K562 (cell line): ENCODE data around the gene C2CD2. TPM values are rescaled to one million over a fixed set of nuclear protein-coding genes. Genes with fewer than 3 reads are reported as not detected.

Experiments used
- BACH1 ChIP-seq: fragments of 200-800 bp; sonication (Bioruptor generic); IDR thresholded peaks from 2 replicates; pipeline ENCODE4 v1.6.1; 2016; ENCODE audit warnings: missing genetic modification characterization, missing compliant biosample characterization
- BDP1 ChIP-seq: IDR thresholded peaks from 3 replicates; pipeline ENCODE4 v1.6.1; 2011; ENCODE audit not compliant: insufficient read length, insufficient read depth
- C11orf30 ChIP-seq: fragments of 450-650 bp; IDR thresholded peaks from 2 replicates; pipeline ENCODE4 v1.6.1; 2016; ENCODE audit warnings: low read depth, mild to moderate bottlenecking
- HSF4 ChIP-seq: fragments of 250-450 bp; sonication (Bioruptor Pico); IDR thresholded peaks from 2 replicates; pipeline ENCODE4 v2.1.2; 2022; ENCODE audit warnings: mild to moderate bottlenecking, moderate library complexity, borderline replicate concordance
- MAFK ChIP-seq: IDR thresholded peaks from 2 replicates; pipeline ENCODE4 v1.6.1; 2011; ENCODE audit warnings: low read length, improper control_type of control experiment
- RHOXF2B ChIP-seq: fragments of 250-450 bp; sonication (Bioruptor Pico); conservative IDR thresholded peaks from 2 replicates; pipeline ENCODE4 v1.5.1; 2021
- SAFB ChIP-seq: fragments of 200-400 bp; formaldehyde crosslinking; IDR thresholded peaks from 2 replicates; pipeline ENCODE4 v1.6.1; 2017; ENCODE audit warnings: low read depth, low read length, borderline replicate concordance
- SPI1 ChIP-seq: IDR thresholded peaks from 2 replicates; pipeline ENCODE4 v1.6.1; 2011; ENCODE audit warnings: low read depth, low read length, control low read depth, borderline replicate concordance
- TCF7 ChIP-seq: sonication (generic); IDR thresholded peaks from 2 replicates; pipeline ENCODE4 v1.6.1; 2016; ENCODE audit warnings: antibody characterized with exemption, borderline replicate concordance
- TCF7L2 ChIP-seq: fragments of 150-350 bp; IDR thresholded peaks from 2 replicates; pipeline ENCODE4 v1.6.1; 2016; ENCODE audit warnings: low read depth, mild to moderate bottlenecking, low read length, moderate library complexity
- TGIF2 ChIP-seq: sonication (generic); formaldehyde crosslinking; IDR thresholded peaks from 2 replicates; pipeline ENCODE4 v1.8.1; 2022; ENCODE audit warnings: mild to moderate bottlenecking, missing genetic modification reagents, moderate library complexity
- TRIM24 ChIP-seq, 2 experiments: fragments of 450-650 bp; IDR thresholded peaks; 2 replicates each; pipeline ENCODE4 v1.6.1; 2016
- ZFP30 ChIP-seq: fragments of 250-450 bp; sonication (Bioruptor Pico); IDR thresholded peaks from 2 replicates; pipeline ENCODE4 v1.8.0; 2022; ENCODE audit warnings: moderate library complexity, mild to moderate bottlenecking, inconsistent platforms, borderline replicate concordance
- ZNF175 ChIP-seq: fragments of 200-800 bp; sonication (Bioruptor generic); IDR thresholded peaks from 2 replicates; pipeline ENCODE4 v1.6.1; 2016; ENCODE audit warnings: low read depth, mild to moderate bottlenecking, missing genetic modification characterization, missing compliant biosample characterization
- ZNF444 ChIP-seq: fragments of 250-450 bp; sonication (Bioruptor Pico); IDR thresholded peaks from 2 replicates; pipeline ENCODE4 v1.4.0; 2020; ENCODE audit warnings: mild to moderate bottlenecking, moderate library complexity
- ZNF445 ChIP-seq: fragments of 250-450 bp; sonication (Bioruptor Pico); IDR thresholded peaks from 2 replicates; pipeline ENCODE4 v1.4.0; 2020; ENCODE audit warnings: low read depth, mild to moderate bottlenecking, moderate library complexity
- polyA plus RNA-seq, 8 experiments: library from polyadenylated mRNA; depleted of rRNA in 4 of 8; stranded (reverse) in 5 of 8; unstranded in 3 of 8; fragments of >200 nt; fragmentation: Nextera tagmentation in 2 of 8; fragmentation: Illumina TruSeq in 1 of 8; extraction: Ambion mirVana in 2 of 8; extraction: Trizol in 1 of 8; gene quantifications; 2 replicates each; pipeline versions ENCODE4 v1.2.1 to v1.2.3, GENCODE V29; 2011 to 2014; ENCODE audit warnings: inconsistent platforms in 1 of 8, missing spikeins in 1 of 8
- total RNA-seq, 7 experiments: library from RNA; depleted of rRNA in 6 of 7; stranded (reverse); fragments of >200 nt in 6 of 7; fragmentation: Illumina TruSeq in 2 of 7; extraction: Trizol in 2 of 7; gene quantifications; 2 replicates each; pipeline versions ENCODE4 v1.2.1 to v1.2.3, GENCODE V29; 2011 to 2021; ENCODE audit warnings: low replicate concordance in 1 of 7
- TF ChIP-seq, protein P1 (sequence below): sonication (generic); formaldehyde crosslinking; IDR thresholded peaks from 2 replicates; pipeline ENCODE4 v1.8.0; 2022; ENCODE audit warnings: mild to moderate bottlenecking, missing genetic modification reagents
- TF ChIP-seq, protein P2 (sequence below): fragments of 450-650 bp; IDR thresholded peaks from 2 replicates; pipeline ENCODE4 v1.6.1; 2016; ENCODE audit warnings: low read depth, mild to moderate bottlenecking, moderate library complexity
- TF ChIP-seq, protein P3 (sequence below): fragments of 250-450 bp; sonication (Bioruptor Pico); IDR thresholded peaks from 2 replicates; pipeline ENCODE4 v1.6.1; 2021; ENCODE audit warnings: mild to moderate bottlenecking
- TF ChIP-seq, protein P4 (sequence below): IDR thresholded peaks from 2 replicates; pipeline ENCODE4 v1.6.1; 2012; ENCODE audit warnings: low read depth, low read length, improper control_type of control experiment, borderline replicate concordance
- TF ChIP-seq, protein P5 (sequence below): sonication (generic); formaldehyde crosslinking; IDR thresholded peaks from 2 replicates; pipeline ENCODE4 v1.8.0; 2022; ENCODE audit warnings: missing genetic modification reagents, mild to moderate bottlenecking, borderline replicate concordance

C2CD2 gene
- total and polyA plus RNA-seq, 9 of the 15 experiments (the other 6 are each of a cell fraction or from before 2014, with no cell fraction given) = 1.3 to 21.6 (median 12.1) TPM

DNA sequence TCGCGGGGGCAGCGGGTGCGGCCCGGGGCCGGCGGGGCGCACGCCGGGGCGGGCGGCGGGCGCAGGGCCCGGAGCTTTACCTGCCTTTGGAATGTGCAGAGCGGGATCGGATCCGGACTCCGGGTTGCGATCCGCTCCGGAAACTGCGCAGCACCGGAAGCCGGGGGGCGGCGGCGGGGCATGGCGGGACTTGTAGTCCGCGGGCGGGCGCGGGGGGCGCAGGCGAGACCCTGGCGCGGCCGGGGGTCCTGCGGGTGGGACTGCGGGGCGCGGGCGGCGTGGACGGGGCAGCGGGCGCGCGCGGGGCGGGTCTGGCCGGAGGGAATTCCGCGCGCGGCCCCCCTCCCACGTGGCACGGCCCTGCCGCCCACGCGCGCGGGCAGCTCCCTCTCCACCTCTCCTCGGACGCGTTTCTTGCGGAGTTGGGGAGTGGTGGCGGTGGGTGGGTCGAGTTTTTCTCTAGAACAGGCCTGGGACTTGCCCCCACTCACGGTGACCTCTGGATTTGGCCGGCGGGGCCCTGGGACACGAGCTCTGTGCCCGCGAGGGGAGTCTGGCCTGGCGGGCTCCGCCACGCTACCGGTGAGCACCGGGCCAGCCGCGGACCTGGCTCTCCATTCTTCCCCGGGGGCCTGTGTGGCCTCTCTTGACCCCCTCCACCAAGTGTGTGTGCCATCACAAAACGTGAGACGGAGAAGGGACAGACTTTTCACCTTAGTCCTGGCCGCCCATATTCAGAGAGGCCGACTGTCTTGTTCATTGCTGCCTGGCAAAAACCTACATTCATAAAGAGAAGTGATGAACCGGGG, 74.4 kb downstream of the C2CD2 start, which contains the start of gene PRDM15 (continued):
- TF ChIP-seq, protein P1, sequence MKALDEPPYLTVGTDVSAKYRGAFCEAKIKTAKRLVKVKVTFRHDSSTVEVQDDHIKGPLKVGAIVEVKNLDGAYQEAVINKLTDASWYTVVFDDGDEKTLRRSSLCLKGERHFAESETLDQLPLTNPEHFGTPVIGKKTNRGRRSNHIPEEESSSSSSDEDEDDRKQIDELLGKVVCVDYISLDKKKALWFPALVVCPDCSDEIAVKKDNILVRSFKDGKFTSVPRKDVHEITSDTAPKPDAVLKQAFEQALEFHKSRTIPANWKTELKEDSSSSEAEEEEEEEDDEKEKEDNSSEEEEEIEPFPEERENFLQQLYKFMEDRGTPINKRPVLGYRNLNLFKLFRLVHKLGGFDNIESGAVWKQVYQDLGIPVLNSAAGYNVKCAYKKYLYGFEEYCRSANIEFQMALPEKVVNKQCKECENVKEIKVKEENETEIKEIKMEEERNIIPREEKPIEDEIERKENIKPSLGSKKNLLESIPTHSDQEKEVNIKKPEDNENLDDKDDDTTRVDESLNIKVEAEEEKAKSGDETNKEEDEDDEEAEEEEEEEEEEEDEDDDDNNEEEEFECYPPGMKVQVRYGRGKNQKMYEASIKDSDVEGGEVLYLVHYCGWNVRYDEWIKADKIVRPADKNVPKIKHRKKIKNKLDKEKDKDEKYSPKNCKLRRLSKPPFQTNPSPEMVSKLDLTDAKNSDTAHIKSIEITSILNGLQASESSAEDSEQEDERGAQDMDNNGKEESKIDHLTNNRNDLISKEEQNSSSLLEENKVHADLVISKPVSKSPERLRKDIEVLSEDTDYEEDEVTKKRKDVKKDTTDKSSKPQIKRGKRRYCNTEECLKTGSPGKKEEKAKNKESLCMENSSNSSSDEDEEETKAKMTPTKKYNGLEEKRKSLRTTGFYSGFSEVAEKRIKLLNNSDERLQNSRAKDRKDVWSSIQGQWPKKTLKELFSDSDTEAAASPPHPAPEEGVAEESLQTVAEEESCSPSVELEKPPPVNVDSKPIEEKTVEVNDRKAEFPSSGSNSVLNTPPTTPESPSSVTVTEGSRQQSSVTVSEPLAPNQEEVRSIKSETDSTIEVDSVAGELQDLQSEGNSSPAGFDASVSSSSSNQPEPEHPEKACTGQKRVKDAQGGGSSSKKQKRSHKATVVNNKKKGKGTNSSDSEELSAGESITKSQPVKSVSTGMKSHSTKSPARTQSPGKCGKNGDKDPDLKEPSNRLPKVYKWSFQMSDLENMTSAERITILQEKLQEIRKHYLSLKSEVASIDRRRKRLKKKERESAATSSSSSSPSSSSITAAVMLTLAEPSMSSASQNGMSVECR (CRISPR knock-in tag) = no peak
- no peak for TF ChIP-seq TRIM24 (IDR thresholded peaks at IDR 0.05)
- TF ChIP-seq ZFP30 (CRISPR knock-in tag) = no peak
- no peak for TF ChIP-seq SPI1
- TF ChIP-seq, protein P2, sequence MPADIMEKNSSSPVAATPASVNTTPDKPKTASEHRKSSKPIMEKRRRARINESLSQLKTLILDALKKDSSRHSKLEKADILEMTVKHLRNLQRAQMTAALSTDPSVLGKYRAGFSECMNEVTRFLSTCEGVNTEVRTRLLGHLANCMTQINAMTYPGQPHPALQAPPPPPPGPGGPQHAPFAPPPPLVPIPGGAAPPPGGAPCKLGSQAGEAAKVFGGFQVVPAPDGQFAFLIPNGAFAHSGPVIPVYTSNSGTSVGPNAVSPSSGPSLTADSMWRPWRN = no peak
- no peak for TF ChIP-seq TCF7L2
- no peak for TF ChIP-seq MAFK
- no peak for TF ChIP-seq BDP1
- no peak for TF ChIP-seq C11orf30
- no peak for TF ChIP-seq RHOXF2B (CRISPR knock-in tag)
- TF ChIP-seq TGIF2 (CRISPR knock-in tag) = no peak
- TF ChIP-seq BACH1 (tag) = no peak
- TF ChIP-seq TCF7 = no peak
- TF ChIP-seq ZNF445 (CRISPR knock-in tag) = no peak
- no peak for TF ChIP-seq ZNF444 (CRISPR knock-in tag)
- no peak for TF ChIP-seq HSF4 (CRISPR knock-in tag)
- peak; percentile 93 for TF ChIP-seq SAFB
- TF ChIP-seq, protein P3, sequence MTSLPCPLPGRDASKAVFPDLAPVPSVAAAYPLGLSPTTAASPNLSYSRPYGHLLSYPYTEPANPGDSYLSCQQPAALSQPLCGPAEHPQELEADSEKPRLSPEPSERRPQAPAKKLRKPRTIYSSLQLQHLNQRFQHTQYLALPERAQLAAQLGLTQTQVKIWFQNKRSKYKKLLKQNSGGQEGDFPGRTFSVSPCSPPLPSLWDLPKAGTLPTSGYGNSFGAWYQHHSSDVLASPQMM = no peak
- peak; percentile 72; the same call in 1 of the 2 replicates for TF ChIP-seq ZNF175 (CRISPR knock-in tag)
- TF ChIP-seq, protein P4, sequence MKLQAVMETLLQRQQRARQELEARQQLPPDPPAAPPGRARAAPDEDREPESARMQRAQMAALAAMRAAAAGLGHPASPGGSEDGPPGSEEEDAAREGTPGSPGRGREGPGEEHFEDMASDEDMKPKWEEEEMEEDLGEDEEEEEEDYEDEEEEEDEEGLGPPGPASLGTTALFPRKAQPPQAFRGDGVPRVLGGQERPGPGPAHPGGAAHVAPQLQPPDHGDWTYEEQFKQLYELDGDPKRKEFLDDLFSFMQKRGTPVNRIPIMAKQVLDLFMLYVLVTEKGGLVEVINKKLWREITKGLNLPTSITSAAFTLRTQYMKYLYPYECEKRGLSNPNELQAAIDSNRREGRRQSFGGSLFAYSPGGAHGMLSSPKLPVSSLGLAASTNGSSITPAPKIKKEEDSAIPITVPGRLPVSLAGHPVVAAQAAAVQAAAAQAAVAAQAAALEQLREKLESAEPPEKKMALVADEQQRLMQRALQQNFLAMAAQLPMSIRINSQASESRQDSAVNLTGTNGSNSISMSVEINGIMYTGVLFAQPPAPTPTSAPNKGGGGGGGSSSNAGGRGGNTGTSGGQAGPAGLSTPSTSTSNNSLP = no peak
- TF ChIP-seq, protein P5, sequence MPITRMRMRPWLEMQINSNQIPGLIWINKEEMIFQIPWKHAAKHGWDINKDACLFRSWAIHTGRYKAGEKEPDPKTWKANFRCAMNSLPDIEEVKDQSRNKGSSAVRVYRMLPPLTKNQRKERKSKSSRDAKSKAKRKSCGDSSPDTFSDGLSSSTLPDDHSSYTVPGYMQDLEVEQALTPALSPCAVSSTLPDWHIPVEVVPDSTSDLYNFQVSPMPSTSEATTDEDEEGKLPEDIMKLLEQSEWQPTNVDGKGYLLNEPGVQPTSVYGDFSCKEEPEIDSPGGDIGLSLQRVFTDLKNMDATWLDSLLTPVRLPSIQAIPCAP (CRISPR knock-in tag) = no peak
